ENCODE data around the gene TLR7.

The TLR7 gene

GRCh38 chrX:12891915-12892506 is 25.1 kb downstream of the TLR7 start:
- DNase-seq: no peak

- no peak for DNase-seq
These were observed 25.8 kb downstream of the TLR7 start for GRCh38 chrX:12892716-12893115.

GRCh38 chrX:12894074-12895030 is 27.5 kb downstream of the TLR7 start:
- peak; percentile 40 to 49 for DNase-seq

- DNase-seq: no peak
These were observed 29.0 kb downstream of the TLR7 start for GRCh38 chrX:12895866-12896265.

GRCh38 chrX:12896935-12897334 is 30.1 kb downstream of the TLR7 start:
- no peak for DNase-seq

GRCh38 chrX:12898073-12898472 is 31.2 kb downstream of the TLR7 start:
- DNase-seq: no peak

GRCh38 chrX:12899506-12899905 is 32.6 kb downstream of the TLR7 start:
- no peak for DNase-seq

GRCh38 chrX:12901486-12901885 is 34.6 kb downstream of the TLR7 start:
- peak; percentile 80 for DNase-seq

- DNase-seq: no peak
These were observed 36.8 kb downstream of the TLR7 start for GRCh38 chrX:12903646-12904045.

GRCh38 chrX:12906046-12906761 is 39.3 kb downstream of the TLR7 start, which contains the start of gene TLR8:
Gene TLR8 (plus strand): TSS chrX:12906620. CDS start chrX:12906707, 87 bp downstream.
- no peak for DNase-seq

GRCh38 chrX:12910423-12911121 is 43.7 kb downstream of the TLR7 start:
- DNase-seq: no peak

- no peak for DNase-seq
These were observed 44.2 kb downstream of the TLR7 start for GRCh38 chrX:12911122-12911470.

- no peak for DNase-seq
These were observed 46.1 kb downstream of the TLR7 start for GRCh38 chrX:12912791-12913482.

GRCh38 chrX:12917753-12918152 is 50.9 kb downstream of the TLR7 start:
- no peak for DNase-seq

GRCh38 chrX:12919051-12919450 is 52.2 kb downstream of the TLR7 start:
- no peak for DNase-seq

- no peak for DNase-seq
These were observed 52.7 kb downstream of the TLR7 start for GRCh38 chrX:12919620-12920019.

- no peak for DNase-seq
These were observed 54.1 kb downstream of the TLR7 start for GRCh38 chrX:12920990-12921389.

GRCh38 chrX:12921886-12922598 is 55.2 kb downstream of the TLR7 start:
- no peak for DNase-seq

- DNase-seq: no peak
These were observed 55.7 kb downstream of the TLR7 start for GRCh38 chrX:12922599-12922919.

- DNase-seq: no peak
These were observed 62.8 kb downstream of the TLR7 start for GRCh38 chrX:12929701-12930100.

GRCh38 chrX:12930150-12930549 is 63.3 kb downstream of the TLR7 start:
- DNase-seq: no peak

- DNase-seq: no peak
These were observed 65.4 kb downstream of the TLR7 start for GRCh38 chrX:12932244-12932643.

Measured in activated T-cell treated with anti-CD3 and anti-CD28 coated beads, Interleukin-2, amount 50 U/mL, for 48 hours (primary cell).